ENCODE data around the gene TCOF1. TPM values are rescaled to one million over a fixed set of nuclear protein-coding genes. Genes with fewer than 3 reads are reported as not detected.

The TCOF1 gene
- total and polyA plus RNA-seq, 2 experiments from 2014 or later, result 86.8 to 165 TPM

GRCh38 chr5:150335778-150336177 lies 21.7 kb upstream of the TCOF1 start:
- peaks cover 6% of the 10 kb centered on the region; the same call in 1 of the 2 replicates for H3K9me2 ChIP-seq (ENCODE audit: insufficient read depth)
- Mint-ChIP-seq H3K27me3 (ENCODE audit: insufficient read depth, low read depth, poor library complexity) (peaks cover 5% of the 10 kb centered on the region), H3K36me3 (ENCODE audit: low read depth) (no peaks in the 10 kb centered on the region), H3K4me1 (peaks cover 12% of the 10 kb centered on the region; the same call in 2 of the 3 replicates), H3K4me3 (no peak overlapping the region), H3K9me3 (no peaks in the 10 kb centered on the region; the same call in 2 of the 3 replicates), H3K27ac (no peak overlapping the region)
- no peak for TF ChIP-seq CTCF (conservative IDR thresholded peaks at IDR 0.05; ENCODE audit: low read depth in 2 of 2)
- TF ChIP-seq CREB1 (CRISPR knock-in tag; IDR thresholded peaks at IDR 0.05; ENCODE audit: low read depth), result no peak
- no peak for TF ChIP-seq JUNB (IDR thresholded peaks at IDR 0.05; ENCODE audit: unreplicated experiment)
- TF ChIP-seq, protein P1, sequence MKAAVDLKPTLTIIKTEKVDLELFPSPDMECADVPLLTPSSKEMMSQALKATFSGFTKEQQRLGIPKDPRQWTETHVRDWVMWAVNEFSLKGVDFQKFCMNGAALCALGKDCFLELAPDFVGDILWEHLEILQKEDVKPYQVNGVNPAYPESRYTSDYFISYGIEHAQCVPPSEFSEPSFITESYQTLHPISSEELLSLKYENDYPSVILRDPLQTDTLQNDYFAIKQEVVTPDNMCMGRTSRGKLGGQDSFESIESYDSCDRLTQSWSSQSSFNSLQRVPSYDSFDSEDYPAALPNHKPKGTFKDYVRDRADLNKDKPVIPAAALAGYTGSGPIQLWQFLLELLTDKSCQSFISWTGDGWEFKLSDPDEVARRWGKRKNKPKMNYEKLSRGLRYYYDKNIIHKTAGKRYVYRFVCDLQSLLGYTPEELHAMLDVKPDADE (IDR thresholded peaks at IDR 0.05), result no peak
- no peak for TF ChIP-seq ZNF331 (CRISPR knock-in tag; IDR thresholded peaks at IDR 0.05; ENCODE audit: low read depth)
- no peak for TF ChIP-seq REST (IDR thresholded peaks at IDR 0.05; ENCODE audit: unreplicated experiment)
- TF ChIP-seq, protein P2, sequence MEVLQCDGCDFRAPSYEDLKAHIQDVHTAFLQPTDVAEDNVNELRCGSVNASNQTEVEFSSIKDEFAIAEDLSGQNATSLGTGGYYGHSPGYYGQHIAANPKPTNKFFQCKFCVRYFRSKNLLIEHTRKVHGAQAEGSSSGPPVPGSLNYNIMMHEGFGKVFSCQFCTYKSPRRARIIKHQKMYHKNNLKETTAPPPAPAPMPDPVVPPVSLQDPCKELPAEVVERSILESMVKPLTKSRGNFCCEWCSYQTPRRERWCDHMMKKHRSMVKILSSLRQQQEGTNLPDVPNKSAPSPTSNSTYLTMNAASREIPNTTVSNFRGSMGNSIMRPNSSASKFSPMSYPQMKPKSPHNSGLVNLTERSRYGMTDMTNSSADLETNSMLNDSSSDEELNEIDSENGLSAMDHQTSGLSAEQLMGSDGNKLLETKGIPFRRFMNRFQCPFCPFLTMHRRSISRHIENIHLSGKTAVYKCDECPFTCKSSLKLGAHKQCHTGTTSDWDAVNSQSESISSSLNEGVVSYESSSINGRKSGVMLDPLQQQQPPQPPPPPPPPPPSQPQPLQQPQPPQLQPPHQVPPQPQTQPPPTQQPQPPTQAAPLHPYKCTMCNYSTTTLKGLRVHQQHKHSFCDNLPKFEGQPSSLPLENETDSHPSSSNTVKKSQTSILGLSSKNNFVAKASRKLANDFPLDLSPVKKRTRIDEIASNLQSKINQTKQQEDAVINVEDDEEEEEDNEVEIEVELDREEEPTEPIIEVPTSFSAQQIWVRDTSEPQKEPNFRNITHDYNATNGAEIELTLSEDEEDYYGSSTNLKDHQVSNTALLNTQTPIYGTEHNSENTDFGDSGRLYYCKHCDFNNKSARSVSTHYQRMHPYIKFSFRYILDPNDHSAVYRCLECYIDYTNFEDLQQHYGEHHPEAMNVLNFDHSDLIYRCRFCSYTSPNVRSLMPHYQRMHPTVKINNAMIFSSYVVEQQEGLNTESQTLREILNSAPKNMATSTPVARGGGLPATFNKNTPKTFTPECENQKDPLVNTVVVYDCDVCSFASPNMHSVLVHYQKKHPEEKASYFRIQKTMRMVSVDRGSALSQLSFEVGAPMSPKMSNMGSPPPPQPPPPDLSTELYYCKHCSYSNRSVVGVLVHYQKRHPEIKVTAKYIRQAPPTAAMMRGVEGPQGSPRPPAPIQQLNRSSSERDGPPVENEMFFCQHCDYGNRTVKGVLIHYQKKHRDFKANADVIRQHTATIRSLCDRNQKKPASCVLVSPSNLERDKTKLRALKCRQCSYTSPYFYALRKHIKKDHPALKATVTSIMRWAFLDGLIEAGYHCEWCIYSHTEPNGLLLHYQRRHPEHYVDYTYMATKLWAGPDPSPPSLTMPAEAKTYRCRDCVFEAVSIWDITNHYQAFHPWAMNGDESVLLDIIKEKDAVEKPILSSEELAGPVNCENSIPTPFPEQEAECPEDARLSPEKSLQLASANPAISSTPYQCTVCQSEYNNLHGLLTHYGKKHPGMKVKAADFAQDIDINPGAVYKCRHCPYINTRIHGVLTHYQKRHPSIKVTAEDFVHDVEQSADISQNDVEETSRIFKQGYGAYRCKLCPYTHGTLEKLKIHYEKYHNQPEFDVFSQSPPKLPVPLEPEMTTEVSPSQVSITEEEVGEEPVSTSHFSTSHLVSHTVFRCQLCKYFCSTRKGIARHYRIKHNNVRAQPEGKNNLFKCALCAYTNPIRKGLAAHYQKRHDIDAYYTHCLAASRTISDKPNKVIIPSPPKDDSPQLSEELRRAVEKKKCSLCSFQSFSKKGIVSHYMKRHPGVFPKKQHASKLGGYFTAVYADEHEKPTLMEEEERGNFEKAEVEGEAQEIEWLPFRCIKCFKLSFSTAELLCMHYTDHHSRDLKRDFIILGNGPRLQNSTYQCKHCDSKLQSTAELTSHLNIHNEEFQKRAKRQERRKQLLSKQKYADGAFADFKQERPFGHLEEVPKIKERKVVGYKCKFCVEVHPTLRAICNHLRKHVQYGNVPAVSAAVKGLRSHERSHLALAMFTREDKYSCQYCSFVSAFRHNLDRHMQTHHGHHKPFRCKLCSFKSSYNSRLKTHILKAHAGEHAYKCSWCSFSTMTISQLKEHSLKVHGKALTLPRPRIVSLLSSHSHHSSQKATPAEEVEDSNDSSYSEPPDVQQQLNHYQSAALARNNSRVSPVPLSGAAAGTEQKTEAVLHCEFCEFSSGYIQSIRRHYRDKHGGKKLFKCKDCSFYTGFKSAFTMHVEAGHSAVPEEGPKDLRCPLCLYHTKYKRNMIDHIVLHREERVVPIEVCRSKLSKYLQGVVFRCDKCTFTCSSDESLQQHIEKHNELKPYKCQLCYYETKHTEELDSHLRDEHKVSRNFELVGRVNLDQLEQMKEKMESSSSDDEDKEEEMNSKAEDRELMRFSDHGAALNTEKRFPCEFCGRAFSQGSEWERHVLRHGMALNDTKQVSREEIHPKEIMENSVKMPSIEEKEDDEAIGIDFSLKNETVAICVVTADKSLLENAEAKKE (CRISPR knock-in tag; IDR thresholded peaks at IDR 0.05), result no peak
- no peak for TF ChIP-seq EZH2phosphoT487 (IDR thresholded peaks at IDR 0.05; ENCODE audit: unreplicated experiment)
- TF ChIP-seq NANOG (IDR thresholded peaks at IDR 0.05; ENCODE audit: borderline replicate concordance), result no peak
- TF ChIP-seq EZH2 (IDR thresholded peaks at IDR 0.05; ENCODE audit: low read depth, unreplicated experiment), result no peak
- TF ChIP-seq ZNF114 (CRISPR knock-in tag; IDR thresholded peaks at IDR 0.05), result no peak
- no peak for TF ChIP-seq STAT1 (IDR thresholded peaks at IDR 0.05; ENCODE audit: unreplicated experiment)
- TF ChIP-seq POLR2AphosphoS5 (IDR thresholded peaks at IDR 0.05; ENCODE audit: low read depth), result no peak
- no peaks in the 10 kb centered on the region for H3K4me1 ChIP-seq (ENCODE audit: insufficient read depth)
- no peak overlapping the region for H3K4me2 ChIP-seq
- ATAC-seq, result no peak
- H3K27me3 ChIP-seq (ENCODE audit: insufficient read depth), result no peaks in the 10 kb centered on the region
- no peak overlapping the region for H3K27ac ChIP-seq (ENCODE audit: low read depth)
- no peaks in the 10 kb centered on the region for H3F3A ChIP-seq (replicated peaks; ENCODE audit: low read depth)
- H3K4me3 ChIP-seq, result no peak overlapping the region
- no peak overlapping the region for H2AFZ ChIP-seq
- H4K20me1 ChIP-seq (replicated peaks; ENCODE audit: insufficient read depth), result no peaks in the 10 kb centered on the region
- no peaks in the 10 kb centered on the region for H3K36me3 ChIP-seq (ENCODE audit: insufficient read depth)
- no peaks in the 10 kb centered on the region for H3K79me2 ChIP-seq (replicated peaks; ENCODE audit: insufficient read depth)
- DNase-seq (ENCODE audit: low spot score), result no peak

Measured in GM23338 (cell line).